Endothelial cell of umbilical vein (primary cell): ENCODE data around the gene PAK5. TPM values are rescaled to one million over a fixed set of nuclear protein-coding genes. Genes with fewer than 3 reads are reported as not detected.

Source experiments
- BruUV-seq: library from RNA; stranded (reverse); fragments of 400-500 nt; replicated peaks from 2 replicates; lab custom pipeline; 2021; lab: Mats Ljungman, UMichigan
- CTCF ChIA-PET: fragments of 300-600, 350-600 bp; sonication (Branson Sonifier 250); formaldehyde crosslinking; loops from one replicate; lab custom pipeline; 2021; ENCODE audit warnings: antibody characterized with exemption, inconsistent platforms; lab: Charles Lee
- POLR2A ChIA-PET: fragments of 300-600, 350-600 bp; sonication (Branson Sonifier 250); formaldehyde crosslinking; loops from one replicate; lab custom pipeline; 2021; ENCODE audit warnings: antibody characterized with exemption, inconsistent platforms; lab: Charles Lee
- DNase-seq: peaks from one replicate; pipeline ENCODE4 v3.0.0-alpha.2; 2011; ENCODE audit warnings: low read depth, low spot score
- FAIRE-seq: peaks from 2 replicates; lab custom pipeline; 2011; peaks lifted over from hg19 to GRCh38; lab: Jason Lieb, UNC
- H2AFZ ChIP-seq: 2 replicates; pipeline ENCODE4 v1.6.0; 2012; ENCODE audit warnings: low read depth, low read length, control low read depth, inconsistent platforms
- H3K27ac ChIP-seq: 2 replicates; pipeline ENCODE4 v1.5.1; 2011; ENCODE audit warnings: low read depth, mild to moderate bottlenecking, control low read depth, low read length, moderate library complexity; ENCODE audit not compliant: insufficient read depth
- H3K27me3 ChIP-seq, 2 experiments: 2 replicates each; pipeline versions ENCODE4 v1.6.0 to v1.6.1; 2011; ENCODE audit warnings: low read length in 2 of 2, mixed read lengths in 1 of 2; ENCODE audit not compliant: control insufficient read depth in 2 of 2, insufficient read depth in 2 of 2
- H3K36me3 ChIP-seq, 2 experiments: 2 replicates in 1 of 2; 3 replicates in 1 of 2; pipeline ENCODE4 v1.5.1; 2011; ENCODE audit warnings: low read length in 2 of 2, mild to moderate bottlenecking in 1 of 2, moderate library complexity in 1 of 2; ENCODE audit not compliant: control insufficient read depth in 2 of 2, insufficient read depth in 2 of 2; ENCODE audit errors: extremely low read depth in 1 of 2
- H3K4me1 ChIP-seq: 3 replicates; pipeline ENCODE4 v1.5.1; 2011; ENCODE audit warnings: mild to moderate bottlenecking, low read length; ENCODE audit not compliant: control insufficient read depth, insufficient read depth; ENCODE audit errors: extremely low read depth
- H3K4me2 ChIP-seq: 2 replicates; pipeline ENCODE4 v1.6.1; 2011; ENCODE audit warnings: low read length, control low read depth, mixed read lengths; ENCODE audit not compliant: insufficient read depth
- H3K4me3 ChIP-seq, 3 experiments: fragments of 200-600 bp in 1 of 3; sonication (generic), shearing (Covaris generic) in 1 of 3; replicated peaks in 1 of 3; 2 replicates each; pipeline ENCODE4 v1.5.1; 2011 to 2016; ENCODE audit warnings: control low read depth in 3 of 3, low read length in 3 of 3, mild to moderate bottlenecking in 2 of 3, inconsistent platforms in 1 of 3, low read depth in 1 of 3, moderate library complexity in 1 of 3; ENCODE audit not compliant: insufficient read depth in 1 of 3
- H3K79me2 ChIP-seq: 2 replicates; pipeline ENCODE4 v1.6.0; 2012; ENCODE audit warnings: low read length, inconsistent platforms; ENCODE audit not compliant: control insufficient read depth, insufficient read depth
- H3K9ac ChIP-seq: replicated peaks from 2 replicates; pipeline ENCODE3; 2011; ENCODE audit warnings: low read length, control low read depth; ENCODE audit not compliant: insufficient read depth; ENCODE audit errors: extremely low read depth
- H3K9me1 ChIP-seq: replicated peaks from 3 replicates; pipeline ENCODE4 v1.6.0; 2011; ENCODE audit warnings: mild to moderate bottlenecking, low read length; ENCODE audit not compliant: control insufficient read depth, insufficient read depth; ENCODE audit errors: extremely low read depth
- H3K9me3 ChIP-seq: replicated peaks from 2 replicates; pipeline ENCODE4 v1.5.1; 2012; ENCODE audit warnings: low read length, inconsistent platforms; ENCODE audit not compliant: control insufficient read depth, insufficient read depth
- H4K20me1 ChIP-seq: replicated peaks from 2 replicates; pipeline ENCODE3; 2011; ENCODE audit warnings: mild to moderate bottlenecking, low read length; ENCODE audit not compliant: control insufficient read depth, insufficient read depth; ENCODE audit errors: extremely low read depth
- CTCF ChIP-seq, 2 donors: IDR thresholded peaks; 1 replicate in 1 of 2; 2 replicates in 1 of 2; pipeline ENCODE4 v1.5.1; 2011; ENCODE audit warnings: low read length in 2 of 2, mild to moderate bottlenecking in 2 of 2, moderate library complexity in 2 of 2, control low read depth in 1 of 2, inconsistent platforms in 1 of 2, low read depth in 1 of 2; ENCODE audit not compliant: insufficient read depth in 1 of 2; ENCODE audit errors: extremely low read depth in 1 of 2
- EZH2 ChIP-seq: IDR thresholded peaks from 2 replicates; pipeline ENCODE4 v1.6.1; 2012; ENCODE audit warnings: borderline replicate concordance, low read depth, mild to moderate bottlenecking, moderate library complexity, low read length, inconsistent platforms; ENCODE audit not compliant: severe bottlenecking
- FOS ChIP-seq: IDR thresholded peaks from 2 replicates; pipeline ENCODE4 v1.6.1; 2011; ENCODE audit warnings: mild to moderate bottlenecking, low read length, moderate library complexity, borderline replicate concordance; ENCODE audit not compliant: insufficient read depth
- GATA2 ChIP-seq: IDR thresholded peaks from 2 replicates; pipeline ENCODE4 v1.7.0; 2011; ENCODE audit warnings: low read depth, mild to moderate bottlenecking, moderate library complexity, mixed read lengths, low read length; ENCODE audit not compliant: insufficient read length, insufficient read depth
- JUN ChIP-seq: IDR thresholded peaks from 2 replicates; pipeline ENCODE4 v1.6.1; 2011; ENCODE audit warnings: borderline replicate concordance, low read depth; ENCODE audit not compliant: insufficient read length, insufficient read depth
- MYC ChIP-seq: IDR thresholded peaks from one replicate; pipeline ENCODE4 v1.6.1; 2011; ENCODE audit warnings: mild to moderate bottlenecking, low read depth, low read length
- POLR2A ChIP-seq: IDR thresholded peaks from 2 replicates; pipeline ENCODE4 v1.6.1; 2012; ENCODE audit warnings: low read depth, mild to moderate bottlenecking, control low read depth, low read length
- POLR2AphosphoS5 ChIP-seq: IDR thresholded peaks from 2 replicates; pipeline ENCODE4 v1.6.1; 2012; ENCODE audit warnings: low read depth, mild to moderate bottlenecking, control low read depth, low read length, moderate library complexity; ENCODE audit not compliant: insufficient read depth
- dilution Hi-C: fragments of 300-500 bp; cut with MboI; formaldehyde crosslinking; loops from one replicate; pipeline ENCODE4 v1.15.0; 2019; ENCODE audit warnings: low sequenced_read_pairs; ENCODE audit not compliant: extremely low pct_ligation_motif_present
- intact Hi-C: fragments of 100-400 bp; cut with micrococcal nuclease; formaldehyde crosslinking; loops from one replicate; pipeline ENCODE4 v1.10.0; 2022
- polyA plus RNA-seq, 4 experiments: library from polyadenylated mRNA; depleted of rRNA in 3 of 4; stranded (reverse) in 3 of 4; unstranded in 1 of 4; fragments of >200 nt; gene quantifications; 2 replicates each; pipeline versions ENCODE4 v1.2.1 to v1.2.3, GENCODE V29; 2011 to 2012; ENCODE audit warnings: missing spikeins in 1 of 4
- total RNA-seq: library from RNA; stranded (reverse); gene quantifications from 2 replicates; pipeline ENCODE4 v1.2.3, GENCODE V29; 2021
- TF ChIP-seq, protein P1 (sequence below): IDR thresholded peaks from 2 replicates; pipeline ENCODE4 v1.6.1; 2011; ENCODE audit not compliant: insufficient read depth, insufficient read length

The PAK5 gene
- total and polyA plus RNA-seq, 2 donors (not counting 3 experiments of a cell fraction or from before 2014, with no cell fraction given): not detected

GRCh38 chr20:9677100-9677623 is 161.7 kb downstream of the PAK5 start:
- DNase-seq: no peak
- Histone ChIP-seq H3K27ac (no peak overlapping the region), H3K79me2 (no peaks in the 10 kb centered on the region), H4K20me1 (no peaks in the 10 kb centered on the region), H3K4me1 (no peaks in the 10 kb centered on the region), H3K9me1 (no peaks in the 10 kb centered on the region), H3K27me3 (no peaks in the 10 kb centered on the region), H3K36me3 (no peaks in the 10 kb centered on the region), H3K9ac (no peak overlapping the region), H3K9me3 (no peaks in the 10 kb centered on the region), H2AFZ (no peak overlapping the region), H3K4me3 (no peak overlapping the region), H3K4me2 (no peak overlapping the region)
- intact Hi-C loops: no loop called here
- no TSS peak for BruUV-seq
- TF ChIP-seq JUN: no peak
- TF ChIP-seq FOS: no peak
- TF ChIP-seq CTCF (IDR thresholded peaks at IDR 0.05; ENCODE audit: extremely low read depth in 1 of 2, insufficient read depth in 1 of 2, low read depth in 1 of 2, low read length in 2 of 2): no peak
- TF ChIP-seq MYC: no peak
- no peak for TF ChIP-seq POLR2AphosphoS5
- TF ChIP-seq, protein P1, sequence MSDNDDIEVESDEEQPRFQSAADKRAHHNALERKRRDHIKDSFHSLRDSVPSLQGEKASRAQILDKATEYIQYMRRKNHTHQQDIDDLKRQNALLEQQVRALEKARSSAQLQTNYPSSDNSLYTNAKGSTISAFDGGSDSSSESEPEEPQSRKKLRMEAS: no peak
- TF ChIP-seq POLR2A: no peak
- TF ChIP-seq GATA2: no peak
- TF ChIP-seq EZH2: no peak
- POLR2A ChIA-PET: no interaction called here
- dilution Hi-C loops: no loop called here
- no peak for FAIRE-seq
- CTCF ChIA-PET: no interaction called here
